Duodenal mucosa (tissue), 2 donors: ENCODE measurements around the gene RIOK3.

ENCODE experiments used
- H3K27ac ChIP-seq: one replicate; pipeline ENCODE4 v1.7.0; 2013; ENCODE audit warnings: low read depth, low read length
- H3K27me3 ChIP-seq, 2 donors: one replicate each; pipeline ENCODE4 v1.7.0; 2013; ENCODE audit warnings: low read length in 2 of 2, control low read depth in 1 of 2; ENCODE audit not compliant: insufficient read depth in 2 of 2, control insufficient read depth in 1 of 2
- H3K36me3 ChIP-seq, 2 donors: one replicate each; pipeline ENCODE4 v1.7.0; 2013; ENCODE audit warnings: low read length in 2 of 2, control low read depth in 1 of 2; ENCODE audit not compliant: insufficient read depth in 2 of 2, control insufficient read depth in 1 of 2
- H3K4me1 ChIP-seq, 2 donors: one replicate each; pipeline ENCODE4 v1.7.0; 2013; ENCODE audit warnings: low read length in 2 of 2, control low read depth in 1 of 2; ENCODE audit not compliant: insufficient read depth in 2 of 2, control insufficient read depth in 1 of 2
- H3K4me3 ChIP-seq, 2 donors: one replicate each; pipeline ENCODE4 v1.7.0; 2013; ENCODE audit warnings: low read length in 2 of 2, low read depth in 1 of 2
- H3K9ac ChIP-seq, 2 donors: one replicate each; pipeline ENCODE4 v1.7.0; 2013; ENCODE audit warnings: low read length in 2 of 2, low read depth in 1 of 2
- H3K9me3 ChIP-seq, 2 donors: one replicate each; pipeline ENCODE4 v1.7.0; 2013; ENCODE audit warnings: low read length in 2 of 2, control low read depth in 1 of 2; ENCODE audit not compliant: control insufficient read depth in 1 of 2

Gene RIOK3

DNA sequence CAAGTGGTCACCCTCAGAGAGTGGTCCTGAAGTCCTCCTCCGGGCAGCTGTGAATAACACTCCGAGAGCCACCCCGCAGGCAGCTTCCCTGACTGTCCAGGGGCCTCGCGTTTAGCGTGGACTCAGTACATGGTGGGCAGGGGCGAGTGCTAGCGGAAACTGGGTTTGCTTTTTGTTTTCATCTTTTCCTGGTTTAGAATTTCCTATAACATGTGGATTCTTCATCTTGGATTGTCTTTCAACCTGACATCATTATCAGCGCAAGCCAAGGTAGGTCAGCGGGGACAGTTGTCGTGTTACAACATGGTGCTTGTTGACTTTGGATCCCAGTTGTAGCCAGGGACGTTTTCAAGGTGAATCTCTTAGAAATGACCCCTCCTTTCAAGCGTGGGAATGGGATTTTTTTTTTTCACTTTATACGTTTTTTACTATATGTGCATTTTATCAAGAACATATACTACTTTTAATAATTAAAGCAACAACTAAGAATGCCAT is 71.2 kb downstream of the RIOK3 start:
- Histone ChIP-seq H3K4me1 (no peaks in the 10 kb centered on the region), H3K9me3 (no peaks in the 10 kb centered on the region)

GRCh38 chr18:23526501-23527063 is 73.5 kb downstream of the RIOK3 start:
- Histone ChIP-seq H3K27me3 (no peaks in the 10 kb centered on the region), H3K9me3 (no peaks in the 10 kb centered on the region), H3K4me3 (no peak overlapping the region), H3K27ac (no peak overlapping the region), H3K36me3 (peaks cover 57 to 90% of the 10 kb centered on the region in 2 donors), H3K4me1 (no peaks in the 10 kb centered on the region), H3K9ac (no peak overlapping the region)

More for the DNA sequence above, 71.2 kb downstream of the RIOK3 start:
- H3K36me3 ChIP-seq, result peaks cover 53 to 90% of the 10 kb centered on the region in 2 donors
- H3K27ac ChIP-seq, result no peak overlapping the region
- no peak overlapping the region for H3K4me3 ChIP-seq
- no peak overlapping the region for H3K9ac ChIP-seq
- no peaks in the 10 kb centered on the region for H3K27me3 ChIP-seq

DNA sequence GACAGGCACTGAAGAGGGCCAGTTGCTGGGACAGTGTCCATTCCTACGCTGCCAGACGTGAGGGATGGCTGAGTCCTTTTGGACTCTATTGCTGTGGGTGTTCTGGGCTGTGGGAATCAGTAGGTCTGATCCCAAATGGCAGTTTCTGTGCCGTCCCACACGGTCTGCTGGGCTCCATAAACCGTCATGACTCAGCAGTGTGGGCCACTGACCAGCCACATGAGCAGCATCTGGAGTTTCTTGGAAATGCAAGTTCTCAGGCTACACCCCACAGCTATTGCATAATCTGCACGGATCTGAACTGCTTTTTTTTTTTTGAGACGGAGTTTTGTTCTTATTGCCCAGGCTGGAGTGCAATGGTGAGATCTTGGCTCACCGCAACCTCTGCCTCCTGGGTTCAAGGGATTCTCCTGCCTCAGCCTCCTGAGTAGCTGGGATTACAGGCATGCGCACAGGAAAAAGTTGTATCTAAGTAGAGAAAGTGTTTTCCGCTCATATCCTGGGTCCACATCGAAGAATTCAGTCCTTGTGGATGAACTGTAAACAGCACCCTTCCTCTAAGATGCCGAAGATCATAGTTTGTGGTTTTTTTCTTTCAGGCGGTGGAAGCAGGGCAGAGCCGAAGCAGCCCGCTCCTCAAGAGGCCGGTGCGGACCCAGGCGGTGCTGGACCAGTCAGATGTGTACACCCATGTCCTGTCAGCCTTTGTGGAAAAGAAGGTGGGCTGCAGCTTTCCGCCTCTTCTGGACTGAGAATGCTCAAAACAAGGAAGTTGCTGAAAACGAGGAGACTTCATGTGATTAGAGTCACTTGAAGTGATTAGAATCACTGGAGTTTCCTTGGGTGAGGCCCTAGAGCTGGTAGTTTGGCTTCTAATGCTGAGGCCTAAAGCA is 75.7 kb downstream of the RIOK3 start:
- Histone ChIP-seq H3K4me3 (no peak overlapping the region), H3K9me3 (no peaks in the 10 kb centered on the region), H3K27ac (no peak overlapping the region), H3K4me1 (no peaks in the 10 kb centered on the region), H3K9ac (no peak overlapping the region), H3K27me3 (no peaks in the 10 kb centered on the region), H3K36me3 (peaks cover 50 to 92% of the 10 kb centered on the region in 2 donors)

DNA sequence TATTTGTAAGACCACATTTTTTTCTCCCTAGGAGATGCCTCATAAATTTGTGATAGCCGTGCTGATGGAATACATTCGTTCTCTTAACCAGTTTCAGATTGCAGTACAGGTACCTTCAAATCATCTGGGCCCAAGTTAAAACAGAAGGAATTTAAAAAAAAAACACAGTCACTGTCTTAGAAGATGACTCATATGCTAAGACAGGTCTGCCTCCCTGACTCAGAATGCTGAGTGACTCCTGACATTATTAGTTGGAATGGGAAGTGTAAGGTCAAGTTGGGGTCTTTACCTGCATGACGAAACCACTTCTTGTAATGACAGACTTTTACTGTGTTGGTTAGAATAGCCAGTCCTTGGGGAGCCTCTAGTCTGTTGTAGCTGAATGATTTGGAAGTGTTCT is 76.5 kb downstream of the RIOK3 start:
- Histone ChIP-seq H3K27ac (no peak overlapping the region), H3K36me3 (peaks cover 48 to 92% of the 10 kb centered on the region in 2 donors), H3K9me3 (no peaks in the 10 kb centered on the region), H3K4me3 (no peak overlapping the region), H3K27me3 (no peaks in the 10 kb centered on the region), H3K4me1 (no peaks in the 10 kb centered on the region), H3K9ac (no peak overlapping the region)

DNA sequence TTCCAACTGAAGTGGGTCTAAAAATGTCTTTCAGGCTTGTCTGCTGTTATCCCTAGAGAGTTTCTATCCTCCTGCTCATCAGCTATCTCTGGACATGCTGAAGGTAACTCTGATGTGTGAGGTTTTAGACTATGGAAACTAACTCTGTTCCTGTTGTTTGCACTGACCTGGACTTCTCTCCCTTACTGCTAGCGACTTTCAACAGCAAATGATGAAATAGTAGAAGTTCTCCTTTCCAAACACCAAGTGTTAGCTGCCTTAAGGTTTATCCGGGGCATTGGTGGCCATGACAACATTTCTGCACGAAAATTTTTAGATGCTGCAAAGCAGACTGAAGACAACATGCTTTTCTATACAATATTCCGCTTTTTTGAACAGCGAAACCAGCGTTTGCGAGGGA is 77.1 kb downstream of the RIOK3 start:
- Histone ChIP-seq H3K4me1 (no peaks in the 10 kb centered on the region), H3K36me3 (peaks cover 52 to 97% of the 10 kb centered on the region in 2 donors), H3K9me3 (no peaks in the 10 kb centered on the region), H3K9ac (no peak overlapping the region), H3K4me3 (no peak overlapping the region), H3K27ac (no peak overlapping the region), H3K27me3 (no peaks in the 10 kb centered on the region)

GRCh38 chr18:23531912-23532311 is 78.8 kb downstream of the RIOK3 start:
- no peak overlapping the region for H3K9ac ChIP-seq
- H3K9me3 ChIP-seq, result no peaks in the 10 kb centered on the region
- H3K36me3 ChIP-seq, result peaks cover 51 to 100% of the 10 kb centered on the region in 2 donors
- no peaks in the 10 kb centered on the region for H3K4me1 ChIP-seq
- no peak overlapping the region for H3K4me3 ChIP-seq
- H3K27ac ChIP-seq, result no peak overlapping the region
- H3K27me3 ChIP-seq, result no peaks in the 10 kb centered on the region
